Cerebellar cortex (tissue), 1 donor: Measurements from ENCODE around the gene PARL.
"Not testable (repeated sequence)": the region's sequence is repeated elsewhere in the genome, so short reads cannot be mapped to it uniquely, and the experiment has no call there.

ENCODE experiments used
- DNase-seq: peaks from one replicate; pipeline ENCODE4 v3.0.0-alpha.2; 2015; ENCODE audit warnings: low spot score

PARL gene

DNA sequence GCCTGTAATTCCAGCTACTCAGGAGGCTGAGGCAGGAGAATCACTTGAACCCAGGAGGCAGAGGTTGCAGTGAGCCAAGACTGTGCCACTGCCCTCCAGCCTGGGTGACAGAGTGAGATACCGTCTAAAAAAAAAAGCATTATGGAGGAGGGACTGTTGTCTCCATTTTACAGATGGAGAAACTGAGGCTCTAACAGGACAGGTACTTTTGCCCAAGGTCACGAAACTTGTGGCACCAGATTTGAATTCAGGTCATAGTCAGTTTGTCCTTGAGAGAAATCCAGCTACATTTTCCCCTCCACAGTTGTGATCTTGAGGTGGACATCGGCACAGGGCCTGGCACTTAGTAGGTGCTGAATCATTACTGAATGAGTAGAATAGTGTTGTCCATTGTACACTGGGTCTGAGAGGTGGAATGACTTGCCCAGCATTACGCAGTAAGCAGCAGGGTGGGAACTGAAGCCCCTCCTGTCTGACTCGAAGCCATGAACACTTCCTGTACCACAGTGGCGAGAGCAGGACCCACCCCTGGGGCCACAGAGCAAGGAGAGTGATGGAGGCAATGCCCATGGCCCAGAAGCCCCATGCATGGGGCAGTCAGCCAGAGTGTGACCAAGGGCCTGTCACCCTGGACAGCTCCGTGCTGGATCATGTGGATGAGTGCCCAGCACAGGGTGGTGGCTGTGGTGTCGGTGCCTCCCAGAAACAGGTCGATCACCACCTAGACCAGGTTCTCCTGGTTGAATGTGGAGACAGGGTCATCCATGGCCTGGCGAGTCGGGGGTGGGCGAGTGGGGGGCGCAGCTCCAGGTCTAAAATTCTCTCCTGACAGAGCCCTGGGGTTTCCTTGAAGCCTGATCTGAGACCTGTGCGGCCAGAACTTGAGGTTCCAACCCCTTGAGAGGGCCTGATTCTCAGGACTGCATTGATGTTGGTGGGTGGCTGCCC, 20.4 kb upstream of the PARL start:
- no peak for DNase-seq

DNA sequence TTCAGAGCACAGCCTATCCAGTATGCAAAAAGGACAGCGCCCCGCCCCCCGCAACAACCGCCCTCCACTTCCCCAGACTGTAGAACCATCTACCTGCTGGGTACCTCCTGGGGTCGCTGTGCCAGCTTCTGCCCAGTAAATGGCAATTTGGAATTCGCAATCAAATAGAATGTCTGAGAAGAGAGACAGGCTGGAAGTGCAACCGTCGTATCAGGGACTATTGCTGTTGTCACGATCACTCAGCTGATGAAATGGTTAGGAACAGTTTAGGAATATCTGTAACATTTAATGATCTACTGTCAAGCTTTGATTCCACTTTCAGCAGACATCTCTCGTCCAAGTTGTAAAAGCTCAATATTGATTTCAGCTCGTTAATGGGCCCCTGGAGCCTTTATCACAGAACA, 13.3 kb upstream of the PARL start:
- no peak for DNase-seq

DNA sequence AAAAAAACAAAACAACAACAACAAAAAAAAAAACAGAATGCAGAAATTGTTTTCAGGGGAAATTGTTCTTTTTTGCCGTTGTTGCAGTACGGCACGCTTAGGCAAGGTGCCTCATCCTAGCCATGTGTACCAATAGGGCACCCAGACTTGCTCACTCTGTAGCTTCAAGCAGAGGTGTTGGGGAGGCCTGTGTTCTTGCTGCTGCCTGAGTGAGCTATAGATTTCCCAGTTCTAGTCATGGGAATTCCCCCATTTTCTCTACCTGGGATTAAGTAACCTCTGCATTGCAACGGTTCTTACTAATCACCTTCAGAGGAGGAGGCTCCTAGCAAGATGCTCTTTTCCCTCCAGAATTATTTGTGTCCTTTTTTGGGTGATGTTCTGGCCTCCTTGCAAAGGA, 12.9 kb upstream of the PARL start:
- no peak for DNase-seq

DNA sequence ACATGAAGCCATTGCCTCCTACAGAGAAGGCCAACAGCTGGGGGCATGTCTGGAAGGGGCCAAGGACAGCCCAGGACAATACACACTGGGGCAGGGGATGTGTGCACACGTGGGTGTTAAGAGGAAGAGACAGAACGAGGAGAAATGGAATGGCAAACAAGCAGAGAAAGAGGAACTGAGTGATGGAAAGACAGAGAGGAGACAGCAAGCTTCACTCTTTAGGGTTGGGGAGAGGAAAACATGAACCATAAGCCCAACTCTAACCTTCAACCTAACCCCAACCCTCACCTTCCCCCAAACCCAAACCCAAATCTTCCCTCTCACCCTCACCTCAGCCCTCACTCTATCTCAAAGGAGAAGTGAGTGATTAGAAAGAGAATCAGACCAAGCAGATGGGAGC, 11.9 kb upstream of the PARL start:
- DNase-seq, result no peak

DNA sequence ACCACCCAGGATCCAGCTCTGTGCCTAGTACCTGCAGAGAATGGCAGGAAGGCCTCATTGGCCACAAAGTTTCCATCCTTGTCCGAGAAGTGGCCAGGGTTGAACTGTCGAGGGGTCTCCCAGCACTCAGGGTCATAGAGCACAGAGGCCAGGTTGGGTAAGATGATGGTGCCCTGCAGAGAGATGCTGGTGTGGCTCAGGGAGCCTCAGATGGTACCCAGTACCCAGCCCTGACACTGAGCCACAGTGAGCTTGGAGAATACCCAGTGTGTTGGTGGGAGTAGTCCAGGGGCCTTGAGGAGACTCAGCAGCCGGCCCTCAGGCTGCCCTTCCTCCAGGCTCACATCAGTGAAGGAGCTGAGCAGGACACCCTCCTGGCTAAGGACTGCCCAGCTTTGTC, 11.5 kb upstream of the PARL start:
- no peak for DNase-seq

DNA sequence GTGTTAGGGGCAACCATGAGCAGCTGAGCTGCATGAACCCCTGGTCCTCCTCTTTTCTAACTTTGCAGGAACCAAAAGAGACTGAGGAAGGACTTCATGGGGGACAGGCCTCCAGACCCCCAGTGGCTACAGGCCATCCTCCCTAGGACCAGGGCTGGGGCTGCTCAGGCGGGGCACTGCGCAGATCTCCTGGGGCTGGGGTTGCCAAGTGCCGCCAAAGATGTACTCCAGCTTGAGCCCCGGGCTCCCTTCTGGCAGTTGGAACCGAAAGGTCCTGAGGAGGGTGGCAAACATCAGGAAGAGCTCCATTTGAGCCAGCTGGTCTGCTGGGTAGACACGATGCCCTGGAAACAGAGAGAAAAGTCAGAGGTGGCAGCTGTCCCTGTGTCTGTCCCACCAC, 11.1 kb upstream of the PARL start:
- DNase-seq, result no peak

DNA sequence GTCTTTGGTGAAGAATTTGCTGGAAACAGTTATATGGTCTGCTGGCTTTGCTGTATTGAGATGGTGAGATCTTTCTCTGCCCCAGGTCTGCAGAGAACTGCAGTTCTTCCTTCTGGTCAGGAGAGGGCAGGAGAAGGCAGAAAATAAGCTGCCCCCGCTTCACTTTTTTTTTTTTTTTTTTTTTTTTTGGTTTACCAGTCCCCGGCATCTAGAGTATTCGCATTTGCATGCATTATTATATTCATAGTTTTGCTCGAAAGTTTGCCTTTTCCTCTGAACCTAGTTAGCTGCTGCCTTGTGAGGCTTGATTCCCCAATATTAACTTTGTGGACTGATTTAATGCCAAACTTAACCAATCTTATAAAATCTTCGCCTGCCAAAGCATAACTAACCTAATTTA, 10.6 kb upstream of the PARL start:
- DNase-seq, result peak; percentile 62

DNA sequence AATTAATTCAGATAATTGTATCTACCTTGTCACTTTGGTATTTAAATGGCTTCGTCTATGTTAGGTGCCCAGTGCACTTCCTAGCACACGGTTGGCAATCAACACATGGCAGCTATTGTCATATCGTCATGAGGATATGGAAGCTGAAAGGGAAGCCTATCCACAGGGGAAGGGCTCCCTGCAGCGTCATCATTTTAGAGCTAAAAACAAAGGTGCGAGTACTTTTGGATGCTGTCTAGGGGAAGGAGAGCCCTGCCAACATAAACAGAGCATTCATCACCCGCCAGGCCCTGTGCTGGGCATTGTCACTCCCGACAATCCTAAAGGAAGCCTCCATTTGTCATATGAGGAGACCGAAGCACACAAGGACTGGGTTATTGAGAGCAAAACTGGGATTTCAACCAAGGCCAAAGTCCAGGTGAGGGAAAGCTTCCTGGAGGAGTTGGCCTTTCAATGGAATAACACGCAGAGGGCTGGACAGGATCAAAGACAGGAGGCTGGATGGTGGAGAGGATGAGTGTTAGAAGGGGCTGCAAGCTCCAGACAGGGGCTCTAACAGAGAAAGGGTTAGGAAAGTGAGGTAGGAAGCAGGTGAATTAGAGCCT, 8.0 kb upstream of the PARL start:
- no peak for DNase-seq

DNA sequence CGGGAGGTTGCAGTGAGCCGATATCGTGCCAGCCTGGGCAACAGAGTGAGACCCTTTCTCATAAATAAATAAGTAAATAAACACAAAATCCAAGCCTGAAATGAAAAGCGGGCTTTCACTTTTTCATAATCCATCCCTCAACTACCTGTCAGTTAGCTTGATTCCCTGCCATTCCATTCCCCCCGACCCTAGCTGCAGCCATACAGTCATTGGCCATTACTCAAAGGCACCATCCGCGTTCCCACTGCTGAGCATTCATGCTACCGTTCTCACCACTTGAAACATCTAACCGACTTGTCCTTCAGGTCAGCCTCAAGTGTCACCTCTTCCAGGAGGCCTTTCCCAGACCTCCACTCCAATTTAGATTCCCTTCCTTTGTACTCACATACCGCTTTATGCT, 1.1 kb upstream of the PARL start:
- DNase-seq, result no peak

DNA sequence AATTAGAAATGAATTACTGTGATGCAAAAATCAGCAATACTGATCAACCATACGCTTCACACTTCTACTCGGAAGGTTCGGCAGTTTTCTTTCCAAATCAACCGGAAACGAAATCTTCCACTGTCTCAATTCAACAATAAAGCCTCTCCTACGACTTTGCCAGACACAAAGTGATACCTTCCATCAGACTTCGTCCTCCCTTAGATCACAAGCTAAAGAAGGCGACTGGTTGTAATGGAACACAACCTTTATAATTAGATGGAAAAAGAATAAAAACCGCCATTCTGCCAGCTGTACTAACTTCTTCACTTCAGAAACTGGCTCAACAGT, 618 bp downstream of the PARL start:
- no peak for DNase-seq

DNA sequence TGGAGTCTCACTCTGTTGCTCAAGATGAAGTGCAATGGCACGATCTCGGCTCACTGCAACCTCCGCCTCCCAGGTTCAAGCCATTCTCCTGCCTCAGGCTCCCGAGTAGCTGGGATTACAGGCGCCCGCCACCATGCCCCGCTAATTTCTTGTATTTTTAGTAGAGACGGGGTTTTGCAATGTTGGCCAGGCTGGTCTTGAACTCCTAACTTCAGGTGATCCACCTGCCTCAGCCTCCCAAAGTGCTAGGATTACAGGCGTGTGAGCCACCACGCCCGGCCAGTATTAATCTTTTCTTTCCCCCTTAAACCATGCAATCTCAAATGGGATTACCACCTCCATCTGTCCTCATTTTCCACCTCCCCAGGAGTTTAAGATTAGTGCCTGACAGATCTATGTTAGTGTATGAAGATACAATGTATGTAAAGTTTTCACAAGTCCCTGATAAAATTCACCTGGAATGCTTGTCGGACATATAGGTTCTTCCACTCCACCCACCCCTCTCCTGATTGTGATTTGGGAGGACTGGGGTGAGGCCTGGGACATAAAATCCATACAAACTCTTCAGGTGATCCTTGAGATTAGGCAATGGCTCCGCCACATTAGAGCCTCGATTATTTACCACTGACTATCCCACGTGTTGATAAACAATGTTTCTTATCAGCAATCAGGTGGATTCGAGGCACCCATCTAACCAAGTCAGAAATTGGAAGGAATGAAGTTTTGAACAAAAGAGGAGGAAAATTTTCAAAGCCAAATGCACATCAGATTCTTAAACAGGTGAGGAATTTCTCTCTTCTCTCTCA, 1.2 kb downstream of the PARL start:
- no peak for DNase-seq

DNA sequence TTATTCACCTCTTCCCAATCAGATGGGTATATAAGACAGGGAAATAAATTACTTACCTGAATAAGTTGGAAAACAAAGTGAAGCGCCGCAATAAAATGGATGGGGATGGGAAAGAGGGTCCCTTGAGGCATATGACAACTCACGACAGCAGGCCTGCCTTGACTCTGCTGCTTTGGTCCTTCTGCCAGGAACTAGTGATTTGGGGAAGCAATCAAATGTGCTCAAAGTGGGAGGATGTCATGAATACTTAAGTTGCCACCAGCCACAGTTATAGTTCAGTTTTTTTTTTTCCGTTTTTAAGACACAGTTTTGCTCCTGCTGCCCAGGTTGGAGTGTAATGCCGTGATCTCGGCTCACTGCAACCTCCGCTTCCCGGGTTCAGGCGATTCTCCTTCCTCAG, 4.6 kb downstream of the PARL start:
- DNase-seq, result no peak

DNA sequence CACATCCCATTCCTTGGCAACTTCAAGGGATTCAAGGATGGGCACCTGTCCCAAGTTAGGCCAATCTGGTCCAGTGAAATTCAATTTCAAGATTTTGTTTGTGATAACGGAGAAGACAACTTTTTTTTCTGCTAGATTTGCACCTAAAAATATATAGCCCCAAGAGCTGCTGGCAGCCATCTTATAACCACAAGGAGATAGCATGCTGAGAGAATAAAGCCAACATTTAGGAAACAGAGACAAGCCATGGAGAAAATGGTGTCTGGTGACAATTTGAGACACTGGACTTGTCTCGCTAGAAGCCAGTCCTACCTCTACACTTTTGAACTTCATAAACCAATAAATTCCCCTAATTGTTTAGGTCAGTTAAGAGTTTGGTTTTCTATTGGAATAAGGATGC, 5.4 kb downstream of the PARL start:
- no peak for DNase-seq

DNA sequence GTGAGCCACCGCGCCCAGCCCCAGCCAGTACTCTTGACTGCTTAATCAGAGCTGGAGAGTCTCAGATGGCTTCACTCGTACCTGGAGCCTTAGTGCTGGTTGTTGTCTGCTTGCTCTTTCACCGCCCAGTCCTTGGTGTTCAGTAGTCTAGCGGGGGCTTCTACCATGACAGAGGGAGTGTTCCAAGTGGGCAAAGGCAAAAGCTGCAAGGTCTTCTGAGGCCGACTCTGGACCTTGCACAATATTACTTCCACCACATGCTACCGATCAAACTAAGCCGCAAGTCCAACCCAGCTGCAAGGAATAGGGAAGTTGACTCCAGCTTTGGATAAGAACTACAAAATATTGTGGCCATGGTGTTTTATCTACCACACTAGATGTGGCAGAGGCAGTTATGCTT, 6.6 kb downstream of the PARL start:
- DNase-seq, result no peak

DNA sequence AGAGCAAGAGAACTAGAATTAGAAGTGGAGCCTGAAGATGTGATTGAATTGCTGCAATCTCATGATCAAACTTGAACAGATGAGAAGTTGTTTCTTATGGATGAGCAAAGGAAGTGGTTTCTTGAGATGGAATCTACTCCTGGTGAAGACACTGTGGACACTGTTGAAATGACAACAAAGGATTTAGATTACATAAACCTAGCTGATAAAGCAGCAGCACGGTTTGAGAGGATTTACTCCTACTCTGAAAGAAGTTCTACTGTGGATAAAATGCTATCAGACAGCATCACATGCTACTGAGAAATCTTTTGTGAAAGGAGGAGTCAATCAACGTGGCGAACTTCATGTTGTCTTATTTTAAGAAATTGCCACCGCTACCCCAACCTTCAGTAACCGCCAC, 7.5 kb downstream of the PARL start:
- not testable (repeated sequence) for DNase-seq

DNA sequence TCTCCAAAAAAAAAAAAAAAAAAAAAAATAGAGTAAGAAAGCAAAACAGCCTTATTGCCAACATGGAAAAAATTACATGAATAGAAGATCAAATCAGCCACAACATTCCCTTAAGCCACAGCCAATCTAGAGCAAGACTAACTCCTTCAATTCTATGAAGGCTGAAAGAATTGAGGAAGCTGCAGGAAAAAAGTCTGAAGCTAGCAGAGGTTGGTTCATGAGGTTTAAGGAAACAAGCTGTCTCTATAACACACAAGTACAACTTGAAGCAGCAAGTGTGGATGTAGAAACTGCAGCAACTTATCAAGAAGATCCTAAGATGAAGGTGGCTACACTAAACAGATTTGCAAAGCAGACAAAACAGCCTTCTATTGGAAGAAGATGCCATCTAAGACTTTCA, 9.3 kb downstream of the PARL start:
- no peak for DNase-seq

DNA sequence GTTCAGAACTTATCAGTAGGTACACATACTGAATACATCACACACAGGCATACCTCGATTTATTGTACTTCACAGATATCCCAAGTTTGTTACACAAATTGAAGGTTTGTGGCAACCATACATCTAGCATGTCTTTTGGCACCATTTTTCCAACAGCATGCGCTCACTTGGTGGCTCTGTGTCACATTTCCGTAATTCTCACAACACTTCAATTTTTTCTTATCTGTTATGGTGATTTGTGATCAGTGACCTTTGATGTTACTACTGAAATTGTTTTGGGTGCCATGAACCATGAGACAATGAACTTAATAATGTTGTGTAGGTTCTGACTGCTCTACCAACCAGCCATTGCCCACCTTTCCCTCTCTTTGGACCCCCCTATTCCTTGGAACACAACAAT, 10.8 kb downstream of the PARL start:
- no peak for DNase-seq

DNA sequence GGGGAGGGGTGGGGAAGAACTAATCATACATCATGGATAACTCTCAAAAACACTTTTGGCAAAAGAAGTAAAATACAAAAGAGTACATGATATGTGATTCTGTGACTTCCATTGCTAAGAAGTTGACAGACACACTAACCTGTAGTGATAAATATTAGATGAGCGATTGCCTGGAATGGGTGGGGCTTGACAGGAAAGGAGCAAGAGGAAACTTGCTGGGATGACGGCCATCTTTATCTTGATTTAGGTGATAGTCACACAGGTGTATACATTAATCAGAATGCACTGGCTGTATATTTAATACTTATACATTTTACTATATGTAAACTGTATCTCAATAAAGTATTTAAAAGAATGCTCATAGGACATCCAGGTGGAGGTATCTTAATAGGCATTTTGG, 13.1 kb downstream of the PARL start:
- no peak for DNase-seq

DNA sequence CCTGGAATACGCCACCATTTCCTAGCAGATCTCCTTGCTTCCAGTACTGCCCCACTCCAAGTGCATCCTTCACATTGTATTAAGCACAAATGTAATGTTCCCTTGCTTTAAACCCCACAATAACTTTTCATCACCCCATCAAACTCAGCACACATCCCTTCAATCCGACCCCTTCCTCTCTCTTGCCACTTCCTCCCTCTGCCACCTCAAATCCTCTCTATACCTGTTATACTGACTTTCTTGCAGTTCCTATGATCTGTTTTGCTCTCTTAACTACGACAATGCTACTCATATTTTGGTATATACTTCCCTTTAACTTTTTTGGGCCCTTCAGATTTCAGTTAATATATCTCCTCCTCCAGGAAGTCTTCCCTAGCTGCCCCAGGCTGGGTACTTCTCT, 14.1 kb downstream of the PARL start:
- no peak for DNase-seq

DNA sequence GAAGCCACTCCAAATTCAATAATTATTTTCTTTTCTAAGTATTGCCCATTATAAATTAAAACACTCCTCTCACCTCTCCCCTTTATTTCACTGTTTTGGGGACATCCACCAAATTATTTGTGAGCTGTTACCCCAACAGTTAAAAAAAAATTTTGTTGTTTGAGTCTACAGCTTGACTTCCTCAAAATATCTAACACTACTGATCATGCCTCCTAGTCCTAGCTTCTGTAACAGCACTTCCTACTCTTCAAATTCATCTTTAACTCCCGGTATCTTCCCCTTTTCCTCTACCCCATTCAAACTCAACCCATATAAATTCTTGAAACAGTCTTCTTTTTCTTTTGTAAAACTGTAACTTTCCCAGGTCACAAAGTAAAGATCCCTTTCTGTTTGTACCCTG, 15.9 kb downstream of the PARL start:
- no peak for DNase-seq

DNA sequence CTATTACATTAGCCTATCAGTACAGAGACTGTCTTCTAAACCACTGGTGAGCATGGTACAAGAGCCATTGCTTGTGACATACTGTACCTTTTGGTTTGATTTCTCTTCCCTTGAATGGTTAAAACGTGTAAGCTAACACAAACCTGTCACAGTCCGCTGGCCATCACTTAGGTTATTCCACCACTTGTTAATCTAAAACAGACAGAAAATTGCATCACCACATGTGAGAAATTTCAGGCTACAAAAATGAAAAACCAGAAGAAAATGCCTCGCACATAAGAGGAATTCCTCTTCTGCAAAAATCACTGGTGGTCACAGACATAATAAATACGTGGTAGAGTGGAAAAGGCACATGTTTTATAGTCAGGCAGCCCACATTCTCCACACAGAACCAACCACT, 22.1 kb downstream of the PARL start:
- DNase-seq, result no peak

DNA sequence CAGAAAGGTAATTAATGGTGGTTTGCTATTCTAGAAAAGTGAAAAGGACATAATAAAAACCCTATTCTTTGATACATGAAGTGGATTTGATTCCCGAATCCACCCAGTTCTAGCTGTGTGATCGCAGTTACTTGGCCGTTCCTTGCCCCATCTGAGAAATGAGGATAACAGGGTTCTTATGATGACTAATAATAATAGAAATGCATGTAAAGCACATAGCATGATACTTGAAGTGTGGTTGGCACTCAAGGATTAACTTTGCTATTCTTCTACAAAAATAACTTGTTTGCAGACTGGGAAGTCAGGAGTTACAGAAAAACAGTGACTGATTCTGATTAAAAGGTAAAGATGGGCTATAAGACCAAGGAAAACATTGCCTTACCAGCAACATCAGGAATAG, 26.8 kb downstream of the PARL start:
- no peak for DNase-seq
